IPS-15b (cell line): ENCODE measurements around the gene GASK1A.
"Not testable (repeated sequence)": the region's sequence is repeated elsewhere in the genome, so short reads cannot be mapped to it uniquely, and the experiment has no call there.

Source experiments
- H3K27me3 ChIP-seq: one replicate; pipeline ENCODE4 v1.6.1; 2013; ENCODE audit warnings: low read length; ENCODE audit not compliant: control insufficient read depth, insufficient read depth
- H3K36me3 ChIP-seq: one replicate; pipeline ENCODE4 v1.6.1; 2013; ENCODE audit warnings: low read length; ENCODE audit not compliant: control insufficient read depth, insufficient read depth
- H3K4me1 ChIP-seq: one replicate; pipeline ENCODE4 v1.6.1; 2013; ENCODE audit warnings: mild to moderate bottlenecking, low read length; ENCODE audit not compliant: control insufficient read depth, insufficient read depth
- H3K4me3 ChIP-seq: one replicate; pipeline ENCODE4 v1.5.1; 2013; ENCODE audit warnings: low read depth, low read length
- H3K9ac ChIP-seq: one replicate; pipeline ENCODE4 v1.6.1; 2013; ENCODE audit warnings: low read depth, mild to moderate bottlenecking, low read length
- H3K9me3 ChIP-seq: one replicate; pipeline ENCODE4 v1.6.1; 2013; ENCODE audit warnings: mild to moderate bottlenecking, low read length; ENCODE audit not compliant: control insufficient read depth, insufficient read depth

GASK1A gene

GRCh38 chr3:43036621-43037423 is 57.7 kb downstream of the GASK1A start:
- Histone ChIP-seq H3K4me1 (no peaks in the 10 kb centered on the region), H3K4me3 (no peak overlapping the region)

GRCh38 chr3:43038010-43038409 is 58.9 kb downstream of the GASK1A start:
- Histone ChIP-seq H3K4me3 (no peak overlapping the region), H3K9ac (no peak overlapping the region), H3K36me3 (no peaks in the 10 kb centered on the region), H3K9me3 (no peaks in the 10 kb centered on the region), H3K4me1 (no peaks in the 10 kb centered on the region), H3K27me3 (no peaks in the 10 kb centered on the region)

More at GRCh38 chr3:43036621-43037423, 57.7 kb downstream of the GASK1A start:
- no peaks in the 10 kb centered on the region for H3K9me3 ChIP-seq
- no peak overlapping the region for H3K9ac ChIP-seq
- no peaks in the 10 kb centered on the region for H3K27me3 ChIP-seq
- no peaks in the 10 kb centered on the region for H3K36me3 ChIP-seq

GRCh38 chr3:43041517-43041916 is 62.4 kb downstream of the GASK1A start:
- H3K9ac ChIP-seq, result no peak overlapping the region
- no peaks in the 10 kb centered on the region for H3K27me3 ChIP-seq
- H3K36me3 ChIP-seq, result no peaks in the 10 kb centered on the region
- H3K4me3 ChIP-seq, result no peak overlapping the region
- no peaks in the 10 kb centered on the region for H3K4me1 ChIP-seq
- peaks cover 4% of the 10 kb centered on the region for H3K9me3 ChIP-seq

- no peak overlapping the region for H3K9ac ChIP-seq
- H3K4me1 ChIP-seq, result no peaks in the 10 kb centered on the region
- H3K27me3 ChIP-seq, result no peaks in the 10 kb centered on the region
- peaks cover 5% of the 10 kb centered on the region for H3K9me3 ChIP-seq
- H3K4me3 ChIP-seq, result no peak overlapping the region
- no peaks in the 10 kb centered on the region for H3K36me3 ChIP-seq
Measured at GRCh38 chr3:43043071-43043766, 64.1 kb downstream of the GASK1A start.

- peaks cover 5% of the 10 kb centered on the region for H3K9me3 ChIP-seq
- no peak overlapping the region for H3K9ac ChIP-seq
- no peak overlapping the region for H3K4me3 ChIP-seq
- no peaks in the 10 kb centered on the region for H3K27me3 ChIP-seq
- H3K4me1 ChIP-seq, result no peaks in the 10 kb centered on the region
- no peaks in the 10 kb centered on the region for H3K36me3 ChIP-seq
Measured at GRCh38 chr3:43043793-43044192, 64.7 kb downstream of the GASK1A start.

GRCh38 chr3:43045079-43045478 is 66.0 kb downstream of the GASK1A start:
- not testable (repeated sequence) for H3K27me3 ChIP-seq, H3K36me3 ChIP-seq, H3K9ac ChIP-seq, H3K4me3 ChIP-seq, H3K9me3 ChIP-seq, H3K4me1 ChIP-seq

GRCh38 chr3:43046583-43046982 is 67.5 kb downstream of the GASK1A start:
- H3K9me3 ChIP-seq, result peaks cover 5% of the 10 kb centered on the region
- H3K27me3 ChIP-seq, result no peaks in the 10 kb centered on the region

GRCh38 chr3:43048470-43048869 is 69.4 kb downstream of the GASK1A start:
- Histone ChIP-seq H3K4me1 (no peaks in the 10 kb centered on the region), H3K27me3 (no peaks in the 10 kb centered on the region), H3K4me3 (no peak overlapping the region), H3K9me3 (peaks cover 5% of the 10 kb centered on the region), H3K36me3 (no peaks in the 10 kb centered on the region), H3K9ac (no peak overlapping the region)

More at GRCh38 chr3:43046583-43046982, 67.5 kb downstream of the GASK1A start:
- Histone ChIP-seq H3K4me3 (no peak overlapping the region), H3K36me3 (no peaks in the 10 kb centered on the region), H3K9ac (no peak overlapping the region), H3K4me1 (no peaks in the 10 kb centered on the region)

- no peaks in the 10 kb centered on the region for H3K9me3 ChIP-seq
- no peak overlapping the region for H3K4me3 ChIP-seq
- no peaks in the 10 kb centered on the region for H3K4me1 ChIP-seq
- no peak overlapping the region for H3K9ac ChIP-seq
- no peaks in the 10 kb centered on the region for H3K36me3 ChIP-seq
- peaks cover 3% of the 10 kb centered on the region for H3K27me3 ChIP-seq
Measured at GRCh38 chr3:43053291-43053690, 74.2 kb downstream of the GASK1A start.

GRCh38 chr3:43054754-43055153 is 75.6 kb downstream of the GASK1A start:
- no peaks in the 10 kb centered on the region for H3K4me1 ChIP-seq
- no peak overlapping the region for H3K9ac ChIP-seq
- H3K27me3 ChIP-seq, result peaks cover 3% of the 10 kb centered on the region
- H3K36me3 ChIP-seq, result no peaks in the 10 kb centered on the region
- H3K9me3 ChIP-seq, result no peaks in the 10 kb centered on the region
- H3K4me3 ChIP-seq, result no peak overlapping the region

GRCh38 chr3:43055393-43055792 is 76.3 kb downstream of the GASK1A start:
- no peaks in the 10 kb centered on the region for H3K9me3 ChIP-seq

More at GRCh38 chr3:43055393-43055792, 76.3 kb downstream of the GASK1A start:
- Histone ChIP-seq H3K9ac (no peak overlapping the region), H3K27me3 (peaks cover 3% of the 10 kb centered on the region), H3K4me1 (no peaks in the 10 kb centered on the region), H3K4me3 (no peak overlapping the region), H3K36me3 (no peaks in the 10 kb centered on the region)
